ENCODE results near the gene TTC28. TPM values are rescaled to one million over a fixed set of nuclear protein-coding genes. Genes with fewer than 3 reads are reported as not detected.

The TTC28 gene
- total and polyA plus RNA-seq, 10 of the 15 experiments (the other 5 are each of a cell fraction or from before 2014, with no cell fraction given): 0.15 to 8.4 (median 1.4) TPM

DNA sequence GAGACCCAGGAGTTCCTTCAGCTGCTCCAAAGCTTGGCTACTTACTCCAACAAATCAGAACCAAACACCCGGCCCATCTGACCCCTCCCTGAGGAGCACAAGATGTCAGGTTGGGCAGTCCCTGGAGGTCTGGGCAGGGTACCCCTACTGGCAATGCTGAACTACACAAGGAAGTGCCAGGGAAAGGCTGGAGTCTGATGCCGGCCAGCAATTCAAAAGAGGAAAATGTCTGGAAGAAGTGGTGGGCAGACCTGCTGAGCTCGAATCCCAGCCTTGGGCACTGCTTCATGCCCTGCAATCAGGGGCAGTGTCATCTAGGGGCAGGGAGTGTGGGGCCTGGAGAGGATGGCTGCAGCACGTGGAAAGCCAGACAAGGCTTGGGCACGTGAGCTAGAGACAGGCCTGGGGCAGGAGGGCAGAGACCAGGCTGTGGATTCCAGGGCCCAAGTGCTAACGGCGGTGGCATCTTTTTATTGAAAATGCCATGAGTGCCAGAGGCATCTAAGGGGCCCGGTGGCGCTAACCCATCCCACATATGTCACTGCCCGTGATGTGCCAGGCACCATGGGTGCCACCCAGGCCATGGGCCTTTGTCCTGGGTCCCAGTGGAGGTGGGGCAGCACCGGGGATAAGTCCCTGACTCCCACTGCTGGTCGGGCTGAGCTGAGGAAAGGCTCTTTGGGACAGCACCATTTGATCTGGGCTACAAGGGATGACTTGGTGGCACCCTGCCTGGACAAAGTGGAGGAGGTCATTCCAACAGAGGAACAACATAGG is 662.7 kb downstream of the TTC28 start (continued):
- TF ChIP-seq, protein P1, sequence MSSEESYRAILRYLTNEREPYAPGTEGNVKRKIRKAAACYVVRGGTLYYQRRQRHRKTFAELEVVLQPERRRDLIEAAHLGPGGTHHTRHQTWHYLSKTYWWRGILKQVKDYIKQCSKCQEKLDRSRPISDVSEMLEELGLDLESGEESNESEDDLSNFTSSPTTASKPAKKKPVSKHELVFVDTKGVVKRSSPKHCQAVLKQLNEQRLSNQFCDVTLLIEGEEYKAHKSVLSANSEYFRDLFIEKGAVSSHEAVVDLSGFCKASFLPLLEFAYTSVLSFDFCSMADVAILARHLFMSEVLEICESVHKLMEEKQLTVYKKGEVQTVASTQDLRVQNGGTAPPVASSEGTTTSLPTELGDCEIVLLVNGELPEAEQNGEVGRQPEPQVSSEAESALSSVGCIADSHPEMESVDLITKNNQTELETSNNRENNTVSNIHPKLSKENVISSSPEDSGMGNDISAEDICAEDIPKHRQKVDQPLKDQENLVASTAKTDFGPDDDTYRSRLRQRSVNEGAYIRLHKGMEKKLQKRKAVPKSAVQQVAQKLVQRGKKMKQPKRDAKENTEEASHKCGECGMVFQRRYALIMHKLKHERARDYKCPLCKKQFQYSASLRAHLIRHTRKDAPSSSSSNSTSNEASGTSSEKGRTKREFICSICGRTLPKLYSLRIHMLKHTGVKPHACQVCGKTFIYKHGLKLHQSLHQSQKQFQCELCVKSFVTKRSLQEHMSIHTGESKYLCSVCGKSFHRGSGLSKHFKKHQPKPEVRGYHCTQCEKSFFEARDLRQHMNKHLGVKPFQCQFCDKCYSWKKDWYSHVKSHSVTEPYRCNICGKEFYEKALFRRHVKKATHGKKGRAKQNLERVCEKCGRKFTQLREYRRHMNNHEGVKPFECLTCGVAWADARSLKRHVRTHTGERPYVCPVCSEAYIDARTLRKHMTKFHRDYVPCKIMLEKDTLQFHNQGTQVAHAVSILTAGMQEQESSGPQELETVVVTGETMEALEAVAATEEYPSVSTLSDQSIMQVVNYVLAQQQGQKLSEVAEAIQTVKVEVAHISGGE (CRISPR knock-in tag; IDR thresholded peaks at IDR 0.05): no peak
- TF ChIP-seq NFIC (IDR thresholded peaks at IDR 0.05; ENCODE audit: low read depth, low read length) (no peak), IKZF2 (IDR thresholded peaks at IDR 0.05) (no peak)
- TF ChIP-seq, protein P2, sequence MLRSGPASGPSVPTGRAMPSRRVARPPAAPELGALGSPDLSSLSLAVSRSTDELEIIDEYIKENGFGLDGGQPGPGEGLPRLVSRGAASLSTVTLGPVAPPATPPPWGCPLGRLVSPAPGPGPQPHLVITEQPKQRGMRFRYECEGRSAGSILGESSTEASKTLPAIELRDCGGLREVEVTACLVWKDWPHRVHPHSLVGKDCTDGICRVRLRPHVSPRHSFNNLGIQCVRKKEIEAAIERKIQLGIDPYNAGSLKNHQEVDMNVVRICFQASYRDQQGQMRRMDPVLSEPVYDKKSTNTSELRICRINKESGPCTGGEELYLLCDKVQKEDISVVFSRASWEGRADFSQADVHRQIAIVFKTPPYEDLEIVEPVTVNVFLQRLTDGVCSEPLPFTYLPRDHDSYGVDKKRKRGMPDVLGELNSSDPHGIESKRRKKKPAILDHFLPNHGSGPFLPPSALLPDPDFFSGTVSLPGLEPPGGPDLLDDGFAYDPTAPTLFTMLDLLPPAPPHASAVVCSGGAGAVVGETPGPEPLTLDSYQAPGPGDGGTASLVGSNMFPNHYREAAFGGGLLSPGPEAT (IDR thresholded peaks at IDR 0.05; ENCODE audit: low read depth): no peak

Measured in GM12878 (cell line).